ENCODE data around the gene KLC1. TPM values are rescaled to one million over a fixed set of nuclear protein-coding genes. Genes with fewer than 3 reads are reported as not detected.

Gene KLC1
- total and polyA plus RNA-seq, 2 of the 8 experiments (the other 6 are each of a cell fraction or from before 2014, with no cell fraction given) = 84.6 to 134 TPM

DNA sequence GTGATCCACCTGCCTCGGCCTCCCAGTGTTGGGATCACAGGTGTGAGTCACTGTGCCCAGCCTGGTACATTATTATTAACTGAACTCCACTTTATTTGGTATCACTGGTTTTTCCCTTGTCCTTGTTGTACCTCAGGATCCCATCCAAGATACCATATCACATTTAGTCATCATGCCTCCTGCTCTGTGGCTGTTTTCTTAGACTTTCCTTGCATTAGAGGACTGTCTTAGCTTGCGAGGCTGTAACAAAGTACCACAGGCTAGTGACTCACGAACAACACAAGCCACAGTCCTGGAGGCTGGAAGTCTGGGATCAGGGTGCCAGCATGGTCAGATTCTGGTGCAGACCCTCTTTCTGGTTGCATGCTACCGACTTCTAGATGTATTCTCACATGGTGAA, 12.2 kb downstream of the KLC1 start (continued):
- TF ChIP-seq EGR1 (IDR thresholded peaks at IDR 0.05; ENCODE audit: borderline replicate concordance, low read depth, low read length) = no peak
- no peak for TF ChIP-seq EZH2 (IDR thresholded peaks at IDR 0.05; ENCODE audit: low read depth, low read length, severe bottlenecking)
- TF ChIP-seq, protein P1, sequence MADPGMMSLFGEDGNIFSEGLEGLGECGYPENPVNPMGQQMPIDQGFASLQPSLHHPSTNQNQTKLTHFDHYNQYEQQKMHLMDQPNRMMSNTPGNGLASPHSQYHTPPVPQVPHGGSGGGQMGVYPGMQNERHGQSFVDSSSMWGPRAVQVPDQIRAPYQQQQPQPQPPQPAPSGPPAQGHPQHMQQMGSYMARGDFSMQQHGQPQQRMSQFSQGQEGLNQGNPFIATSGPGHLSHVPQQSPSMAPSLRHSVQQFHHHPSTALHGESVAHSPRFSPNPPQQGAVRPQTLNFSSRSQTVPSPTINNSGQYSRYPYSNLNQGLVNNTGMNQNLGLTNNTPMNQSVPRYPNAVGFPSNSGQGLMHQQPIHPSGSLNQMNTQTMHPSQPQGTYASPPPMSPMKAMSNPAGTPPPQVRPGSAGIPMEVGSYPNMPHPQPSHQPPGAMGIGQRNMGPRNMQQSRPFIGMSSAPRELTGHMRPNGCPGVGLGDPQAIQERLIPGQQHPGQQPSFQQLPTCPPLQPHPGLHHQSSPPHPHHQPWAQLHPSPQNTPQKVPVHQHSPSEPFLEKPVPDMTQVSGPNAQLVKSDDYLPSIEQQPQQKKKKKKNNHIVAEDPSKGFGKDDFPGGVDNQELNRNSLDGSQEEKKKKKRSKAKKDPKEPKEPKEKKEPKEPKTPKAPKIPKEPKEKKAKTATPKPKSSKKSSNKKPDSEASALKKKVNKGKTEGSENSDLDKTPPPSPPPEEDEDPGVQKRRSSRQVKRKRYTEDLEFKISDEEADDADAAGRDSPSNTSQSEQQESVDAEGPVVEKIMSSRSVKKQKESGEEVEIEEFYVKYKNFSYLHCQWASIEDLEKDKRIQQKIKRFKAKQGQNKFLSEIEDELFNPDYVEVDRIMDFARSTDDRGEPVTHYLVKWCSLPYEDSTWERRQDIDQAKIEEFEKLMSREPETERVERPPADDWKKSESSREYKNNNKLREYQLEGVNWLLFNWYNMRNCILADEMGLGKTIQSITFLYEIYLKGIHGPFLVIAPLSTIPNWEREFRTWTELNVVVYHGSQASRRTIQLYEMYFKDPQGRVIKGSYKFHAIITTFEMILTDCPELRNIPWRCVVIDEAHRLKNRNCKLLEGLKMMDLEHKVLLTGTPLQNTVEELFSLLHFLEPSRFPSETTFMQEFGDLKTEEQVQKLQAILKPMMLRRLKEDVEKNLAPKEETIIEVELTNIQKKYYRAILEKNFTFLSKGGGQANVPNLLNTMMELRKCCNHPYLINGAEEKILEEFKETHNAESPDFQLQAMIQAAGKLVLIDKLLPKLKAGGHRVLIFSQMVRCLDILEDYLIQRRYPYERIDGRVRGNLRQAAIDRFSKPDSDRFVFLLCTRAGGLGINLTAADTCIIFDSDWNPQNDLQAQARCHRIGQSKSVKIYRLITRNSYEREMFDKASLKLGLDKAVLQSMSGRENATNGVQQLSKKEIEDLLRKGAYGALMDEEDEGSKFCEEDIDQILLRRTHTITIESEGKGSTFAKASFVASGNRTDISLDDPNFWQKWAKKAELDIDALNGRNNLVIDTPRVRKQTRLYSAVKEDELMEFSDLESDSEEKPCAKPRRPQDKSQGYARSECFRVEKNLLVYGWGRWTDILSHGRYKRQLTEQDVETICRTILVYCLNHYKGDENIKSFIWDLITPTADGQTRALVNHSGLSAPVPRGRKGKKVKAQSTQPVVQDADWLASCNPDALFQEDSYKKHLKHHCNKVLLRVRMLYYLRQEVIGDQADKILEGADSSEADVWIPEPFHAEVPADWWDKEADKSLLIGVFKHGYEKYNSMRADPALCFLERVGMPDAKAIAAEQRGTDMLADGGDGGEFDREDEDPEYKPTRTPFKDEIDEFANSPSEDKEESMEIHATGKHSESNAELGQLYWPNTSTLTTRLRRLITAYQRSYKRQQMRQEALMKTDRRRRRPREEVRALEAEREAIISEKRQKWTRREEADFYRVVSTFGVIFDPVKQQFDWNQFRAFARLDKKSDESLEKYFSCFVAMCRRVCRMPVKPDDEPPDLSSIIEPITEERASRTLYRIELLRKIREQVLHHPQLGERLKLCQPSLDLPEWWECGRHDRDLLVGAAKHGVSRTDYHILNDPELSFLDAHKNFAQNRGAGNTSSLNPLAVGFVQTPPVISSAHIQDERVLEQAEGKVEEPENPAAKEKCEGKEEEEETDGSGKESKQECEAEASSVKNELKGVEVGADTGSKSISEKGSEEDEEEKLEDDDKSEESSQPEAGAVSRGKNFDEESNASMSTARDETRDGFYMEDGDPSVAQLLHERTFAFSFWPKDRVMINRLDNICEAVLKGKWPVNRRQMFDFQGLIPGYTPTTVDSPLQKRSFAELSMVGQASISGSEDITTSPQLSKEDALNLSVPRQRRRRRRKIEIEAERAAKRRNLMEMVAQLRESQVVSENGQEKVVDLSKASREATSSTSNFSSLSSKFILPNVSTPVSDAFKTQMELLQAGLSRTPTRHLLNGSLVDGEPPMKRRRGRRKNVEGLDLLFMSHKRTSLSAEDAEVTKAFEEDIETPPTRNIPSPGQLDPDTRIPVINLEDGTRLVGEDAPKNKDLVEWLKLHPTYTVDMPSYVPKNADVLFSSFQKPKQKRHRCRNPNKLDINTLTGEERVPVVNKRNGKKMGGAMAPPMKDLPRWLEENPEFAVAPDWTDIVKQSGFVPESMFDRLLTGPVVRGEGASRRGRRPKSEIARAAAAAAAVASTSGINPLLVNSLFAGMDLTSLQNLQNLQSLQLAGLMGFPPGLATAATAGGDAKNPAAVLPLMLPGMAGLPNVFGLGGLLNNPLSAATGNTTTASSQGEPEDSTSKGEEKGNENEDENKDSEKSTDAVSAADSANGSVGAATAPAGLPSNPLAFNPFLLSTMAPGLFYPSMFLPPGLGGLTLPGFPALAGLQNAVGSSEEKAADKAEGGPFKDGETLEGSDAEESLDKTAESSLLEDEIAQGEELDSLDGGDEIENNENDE (IDR thresholded peaks at IDR 0.05; ENCODE audit: insufficient replicate concordance, low read length) = no peak
